ENCODE results near the gene SOX13.

Gene SOX13

DNA sequence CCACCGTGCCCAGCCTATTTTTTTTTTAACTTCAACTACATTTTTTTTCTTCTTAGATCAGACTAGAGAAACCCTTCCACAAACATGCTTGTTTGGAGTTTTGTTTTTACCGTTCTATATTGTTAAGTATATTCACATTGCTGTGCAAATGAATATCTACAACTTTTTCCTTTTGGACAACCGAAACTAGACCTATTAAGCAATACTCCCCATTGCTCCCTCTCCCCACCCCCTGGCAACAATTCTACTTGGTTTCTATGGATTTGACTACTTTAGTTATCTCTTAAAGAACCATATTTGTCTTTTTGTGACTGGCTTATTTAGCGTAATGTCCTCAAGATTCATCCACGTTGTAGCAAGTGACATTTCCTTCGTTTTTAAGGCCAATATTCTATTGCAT is 59.8 kb downstream of the SOX13 start:
- DNase-seq, result no peak

DNA sequence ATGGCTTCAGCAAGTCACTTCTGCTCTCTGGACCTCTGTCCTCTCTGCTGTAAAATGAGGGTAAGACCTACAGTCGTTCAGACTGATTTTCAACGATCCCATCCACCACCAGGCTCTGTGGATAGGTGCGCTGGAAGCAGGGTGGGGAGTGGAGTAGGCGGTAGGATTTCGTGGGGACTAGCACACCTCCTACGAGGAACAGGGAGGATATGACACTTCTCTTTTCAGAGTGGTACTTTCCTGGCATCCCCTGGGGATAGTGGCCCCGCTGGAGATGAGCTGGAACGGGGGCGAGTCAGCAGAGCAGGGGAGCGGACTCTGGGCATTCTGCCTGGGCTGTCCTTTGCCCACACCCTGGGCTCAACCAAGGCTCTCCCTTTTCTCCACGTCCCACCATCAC is 61.2 kb downstream of the SOX13 start:
- DNase-seq, result no peak

DNA sequence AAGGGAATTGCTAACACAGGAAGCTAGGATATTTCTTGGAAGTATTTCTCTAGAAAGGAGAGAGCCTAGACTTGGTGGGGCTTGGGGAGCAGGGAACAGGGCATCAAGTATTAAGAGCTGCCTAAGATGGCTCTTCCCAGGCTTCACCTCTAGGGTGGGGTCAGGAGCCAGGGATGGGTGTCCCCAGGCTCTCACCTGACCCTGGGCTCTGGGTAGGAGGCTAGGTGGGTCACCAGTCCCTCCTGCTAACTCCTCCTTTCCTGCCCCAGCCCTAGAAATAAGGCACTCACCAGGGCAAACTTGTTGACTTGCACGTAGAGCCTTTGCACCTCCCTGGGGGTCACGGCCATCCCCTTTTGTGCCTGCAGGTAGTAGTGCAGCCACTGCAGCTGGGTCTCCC is 63.9 kb downstream of the SOX13 start:
- DNase-seq, result no peak

GRCh38 chr1:204139088-204139487 is 66.2 kb downstream of the SOX13 start:
- no peak for DNase-seq

DNA sequence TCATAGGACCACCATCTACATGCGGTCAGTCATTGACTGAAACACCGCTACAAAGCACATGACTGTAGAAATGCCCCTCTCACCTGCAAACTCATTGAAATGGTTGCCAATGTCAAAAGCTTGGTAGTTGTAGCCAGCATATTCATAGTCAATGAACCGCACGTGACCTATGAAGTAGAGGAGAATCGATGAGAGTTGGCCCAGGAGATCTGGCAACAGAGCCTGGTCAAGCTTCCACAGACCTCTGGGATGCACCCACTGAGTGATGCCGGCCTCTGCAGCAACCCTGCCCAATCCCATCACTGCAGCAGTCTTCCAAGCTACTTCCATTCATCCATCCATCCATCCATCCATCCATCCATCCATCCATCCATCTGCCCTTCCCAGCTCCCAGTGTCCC is 67.0 kb downstream of the SOX13 start:
- no peak for DNase-seq

DNA sequence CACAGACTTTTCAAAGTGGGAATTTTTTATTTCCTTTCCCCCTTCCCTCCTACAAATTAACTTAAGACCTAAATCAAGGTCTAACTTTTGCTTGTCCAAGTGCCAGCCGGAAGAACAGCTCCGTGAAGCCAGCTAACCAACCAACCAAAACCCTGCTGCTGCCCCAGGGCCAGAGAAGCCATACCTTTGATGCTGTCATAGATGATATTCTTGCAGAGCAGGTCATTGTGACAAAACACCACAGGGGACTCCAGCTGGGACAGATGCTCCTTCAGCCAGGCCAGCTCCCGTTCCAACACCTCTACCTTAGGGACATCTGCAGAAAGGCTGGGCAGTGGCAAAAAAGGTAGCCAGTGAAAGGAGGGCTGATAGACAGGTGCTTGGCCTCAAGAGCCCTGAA is 68.2 kb downstream of the SOX13 start:
- DNase-seq, result no peak

GRCh38 chr1:204142032-204142974 is 69.4 kb downstream of the SOX13 start:
- DNase-seq, result no peak

DNA sequence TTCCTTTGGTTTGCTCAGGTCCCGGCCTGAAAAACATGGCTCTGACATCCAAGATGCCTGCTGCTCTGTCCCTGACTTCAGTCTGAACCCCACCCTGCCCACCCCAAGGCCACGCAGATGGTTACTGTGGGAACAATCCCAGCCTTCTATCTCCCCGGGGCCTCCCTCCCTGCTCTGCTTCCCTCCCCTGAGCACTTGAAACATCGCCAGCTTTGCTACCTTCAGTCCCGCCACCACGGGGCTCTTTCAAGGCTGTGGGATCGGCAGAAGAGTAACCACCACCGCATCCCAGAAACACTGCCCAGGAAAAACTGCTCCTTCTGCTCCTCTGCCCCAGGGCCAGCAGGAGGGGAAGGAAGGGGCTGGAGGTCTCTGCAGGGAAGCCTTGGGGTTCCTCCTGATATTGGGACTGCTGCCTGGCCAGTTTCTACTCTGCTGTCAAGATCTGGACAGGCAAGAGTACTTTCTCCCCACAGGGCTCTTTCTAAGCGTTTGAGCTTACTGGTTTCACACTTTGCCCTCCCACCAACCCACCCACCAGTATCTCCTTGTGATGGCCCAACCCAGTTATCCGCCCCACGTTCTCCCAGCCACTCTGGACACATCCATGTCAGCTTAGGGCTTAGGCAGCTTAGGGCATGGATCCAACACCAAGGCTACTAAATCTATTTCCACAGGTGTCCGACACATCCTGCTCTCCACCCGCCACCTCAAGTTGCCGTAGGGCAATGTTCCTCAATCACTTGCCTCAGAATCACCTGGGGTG is 70.5 kb downstream of the SOX13 start:
- no peak for DNase-seq

DNA sequence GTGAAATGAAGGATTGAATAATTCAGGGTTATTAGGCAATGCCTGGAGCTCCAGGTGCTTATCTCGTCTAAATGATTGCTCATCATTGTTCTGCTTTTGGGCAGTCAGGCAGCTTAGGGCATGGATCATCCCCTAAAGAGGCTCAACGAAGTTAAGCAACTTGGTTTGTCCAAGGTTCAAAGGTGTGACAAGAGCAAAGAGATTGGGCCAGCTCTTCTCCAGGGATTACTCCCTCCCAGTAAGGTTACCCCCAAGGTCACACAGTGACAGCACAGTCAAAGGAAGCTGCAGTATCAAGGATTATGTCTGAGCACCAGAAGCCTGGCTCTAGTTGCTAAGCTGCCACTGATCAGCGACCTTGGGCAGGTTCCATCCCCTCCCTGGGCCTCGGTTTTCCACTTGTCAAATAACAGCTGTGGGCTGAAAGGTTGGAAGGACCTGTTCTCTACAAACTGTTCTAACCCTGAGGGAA is 72.2 kb downstream of the SOX13 start:
- DNase-seq, result no peak

DNA sequence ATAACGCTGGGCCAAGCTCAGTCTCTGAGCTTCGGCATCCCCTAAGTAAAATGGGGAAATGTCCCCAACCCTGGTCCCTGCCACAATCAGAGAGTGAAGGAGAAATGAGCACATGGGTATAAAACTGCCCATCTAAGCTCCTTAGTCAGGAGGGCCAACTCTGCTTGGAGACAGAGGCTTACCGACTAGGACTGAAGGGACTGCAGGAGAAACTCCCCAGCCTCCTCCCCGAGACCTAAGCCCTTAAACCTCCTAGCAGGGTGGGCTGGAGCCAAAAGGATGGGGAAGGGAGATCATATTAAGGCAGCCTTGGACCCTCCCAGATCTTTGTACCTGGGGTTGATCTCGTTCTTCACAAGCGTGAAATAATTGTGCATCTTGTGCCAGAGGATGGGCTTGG is 73.4 kb downstream of the SOX13 start:
- DNase-seq, result no peak

DNA sequence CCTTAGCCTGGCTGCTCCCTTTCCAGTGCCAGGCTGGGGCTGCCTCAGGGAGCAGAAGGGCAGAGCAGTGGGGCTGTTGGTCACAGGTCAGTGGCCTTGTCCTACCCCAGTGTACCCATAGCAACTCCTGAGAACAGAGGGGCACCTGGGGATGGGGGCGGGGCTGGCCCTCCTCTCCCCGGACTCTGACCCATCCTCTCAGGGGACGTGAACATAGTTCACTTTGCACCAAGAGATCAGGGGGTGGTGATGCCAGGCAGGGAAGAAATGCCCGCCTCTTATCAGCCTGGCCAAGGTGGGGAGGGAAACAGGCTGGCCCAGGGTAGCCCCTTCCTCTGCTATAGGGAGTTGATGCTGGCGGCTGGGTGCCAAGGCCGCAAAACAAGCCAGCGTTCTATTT is 74.0 kb downstream of the SOX13 start:
- DNase-seq, result no peak

DNA sequence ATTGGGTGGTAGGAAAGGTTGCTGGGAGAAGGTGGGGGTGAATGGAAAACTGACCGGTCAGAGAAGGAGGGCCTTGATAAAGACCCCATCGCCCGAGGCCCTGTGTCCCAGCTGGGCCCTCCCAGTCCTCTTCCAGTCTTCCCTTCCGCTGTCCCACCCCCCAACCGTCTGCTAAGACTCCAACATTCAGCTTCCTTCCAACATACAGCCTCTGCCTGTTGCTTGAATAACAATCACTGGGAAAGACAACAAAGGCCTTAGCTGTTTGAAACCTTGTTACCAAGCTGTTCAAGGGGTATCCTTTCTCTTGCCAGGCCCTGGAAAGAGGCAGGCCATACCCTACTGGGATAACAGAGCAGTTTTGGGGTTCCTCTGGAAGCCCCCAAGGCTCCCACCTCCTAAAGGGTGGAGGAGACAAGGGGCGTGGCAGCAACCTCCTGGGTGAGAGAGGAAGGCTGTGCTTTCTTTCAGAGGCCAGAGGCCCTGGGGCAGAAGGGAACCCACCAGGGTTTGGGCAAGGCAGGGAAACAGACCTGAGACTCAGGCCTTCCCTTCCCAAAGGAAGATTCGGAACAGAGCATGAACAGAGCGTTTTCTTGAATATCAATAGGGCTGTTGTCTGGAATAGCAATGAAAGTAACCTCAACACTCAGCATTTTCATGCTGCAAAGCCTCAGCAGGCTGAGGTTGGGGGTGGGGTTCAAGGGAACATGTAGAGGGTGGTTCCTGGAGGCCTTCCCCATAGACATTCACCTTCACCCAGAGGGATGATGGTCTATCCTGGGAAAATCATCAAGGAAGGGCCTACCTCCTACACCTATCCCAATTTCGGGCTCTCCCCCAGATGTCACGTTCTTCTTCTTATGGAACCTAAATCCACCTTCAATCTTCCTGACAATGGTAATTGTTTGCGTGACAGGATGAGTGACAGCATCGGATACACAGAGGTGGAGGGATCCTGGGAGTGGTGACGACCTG is 74.8 kb downstream of the SOX13 start:
- no peak for DNase-seq

DNA sequence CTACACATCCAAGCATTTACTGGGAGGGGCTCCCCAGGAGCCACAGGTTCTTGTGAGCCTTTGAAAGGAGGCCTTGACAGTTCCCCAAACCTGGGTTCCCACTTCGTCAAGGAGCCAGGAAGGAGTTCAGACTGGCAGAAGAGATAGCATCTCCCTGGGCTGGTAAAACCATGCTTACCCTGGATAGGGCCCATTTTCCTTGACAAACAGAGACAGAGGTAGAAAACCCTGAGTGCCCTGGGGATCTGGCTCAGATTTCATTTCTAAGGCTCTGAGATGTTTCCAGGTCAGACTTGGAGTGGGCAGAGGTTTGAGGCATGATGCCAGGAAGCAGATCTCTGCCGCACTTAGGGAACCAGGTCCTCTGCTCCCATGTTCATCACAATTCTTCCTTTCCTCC is 76.2 kb downstream of the SOX13 start:
- DNase-seq, result no peak

GRCh38 chr1:204149635-204150565 is 77.0 kb downstream of the SOX13 start:
- no peak for DNase-seq

DNA sequence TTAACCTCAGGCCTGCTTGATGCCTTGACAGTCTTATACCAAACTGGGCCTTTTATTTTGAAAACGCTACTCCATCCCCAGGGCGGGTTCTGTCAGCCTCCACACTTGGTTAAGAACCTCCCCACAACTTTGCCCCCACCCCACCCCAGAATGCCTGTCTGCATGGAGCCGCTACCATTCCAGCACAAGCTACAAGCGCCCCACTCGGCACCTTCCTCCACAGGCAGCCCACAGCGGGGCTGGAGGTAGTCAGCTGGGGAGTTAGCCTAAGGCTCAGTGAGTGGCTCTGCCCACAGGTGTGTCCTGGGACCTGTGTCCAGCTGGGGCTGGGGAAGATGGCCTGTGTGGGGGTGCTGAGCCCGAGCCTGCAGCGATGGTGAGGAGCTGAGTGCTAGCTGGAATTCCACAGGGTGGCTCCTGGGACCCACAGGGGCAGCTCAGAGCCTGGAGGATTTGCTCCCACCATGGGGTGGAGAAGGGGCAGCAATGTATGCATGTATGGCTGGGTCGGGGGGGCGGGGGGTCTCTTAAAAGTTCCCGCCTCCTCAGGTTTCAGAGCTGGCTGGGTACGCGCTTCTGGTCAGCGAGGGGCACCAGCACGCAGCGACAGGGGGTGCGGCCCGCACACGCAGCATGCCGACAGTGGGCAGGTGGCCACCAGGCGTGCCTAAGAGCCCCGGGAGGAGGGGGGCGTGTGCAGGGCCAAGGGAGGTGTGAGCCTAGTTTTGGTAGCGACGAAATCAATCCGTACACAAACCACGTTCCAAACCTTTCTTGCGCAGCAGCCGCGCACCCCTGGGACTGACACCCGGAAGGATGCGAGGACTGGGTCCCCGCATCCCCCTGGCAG is 78.0 kb downstream of the SOX13 start:
- DNase-seq, result no peak

- no peak for DNase-seq
Observed at GRCh38 chr1:204151552-204152309, 78.8 kb downstream of the SOX13 start, which contains the start of gene ETNK2. Gene ETNK2 (minus strand): TSS chr1:204152044. CDS start chr1:204151852, 192 bp downstream.

GRCh38 chr1:204152310-204153044 is 79.6 kb downstream of the SOX13 start:
- DNase-seq, result no peak

- no peak for DNase-seq
Observed at GRCh38 chr1:204153667-204154066, 80.8 kb downstream of the SOX13 start.

Measured in cerebellar nuclear complex (tissue), 1 donor.